22Rv1 (cell line): ENCODE data around the gene NDE1.

Experiments used
- CTCF ChIP-seq: fragments of 450-650 bp; IDR thresholded peaks from 2 replicates; pipeline ENCODE4 v1.5.1; 2017; ENCODE audit warnings: mild to moderate bottlenecking
- ZFX ChIP-seq: fragments of 450-650 bp; IDR thresholded peaks from 2 replicates; pipeline ENCODE4 v1.6.1; 2017; ENCODE audit warnings: antibody characterized with exemption, borderline replicate concordance

GRCh38 chr16:15748654-15749053 lies 98.6 kb downstream of the NDE1 start:
- TF ChIP-seq CTCF (no peak), ZFX (no peak)
